Activated T-cell treated with anti-CD3 and anti-CD28 coated beads for 4 hours (primary cell): ENCODE data around the gene VWA1.
"Not testable (repeated sequence)": the region's sequence is repeated elsewhere in the genome, so short reads cannot be mapped to it uniquely, and the experiment has no call there.

Source experiments
- DNase-seq: peaks from one replicate; pipeline ENCODE4 v3.0.0-alpha.2; 2020

VWA1 gene, protein sequence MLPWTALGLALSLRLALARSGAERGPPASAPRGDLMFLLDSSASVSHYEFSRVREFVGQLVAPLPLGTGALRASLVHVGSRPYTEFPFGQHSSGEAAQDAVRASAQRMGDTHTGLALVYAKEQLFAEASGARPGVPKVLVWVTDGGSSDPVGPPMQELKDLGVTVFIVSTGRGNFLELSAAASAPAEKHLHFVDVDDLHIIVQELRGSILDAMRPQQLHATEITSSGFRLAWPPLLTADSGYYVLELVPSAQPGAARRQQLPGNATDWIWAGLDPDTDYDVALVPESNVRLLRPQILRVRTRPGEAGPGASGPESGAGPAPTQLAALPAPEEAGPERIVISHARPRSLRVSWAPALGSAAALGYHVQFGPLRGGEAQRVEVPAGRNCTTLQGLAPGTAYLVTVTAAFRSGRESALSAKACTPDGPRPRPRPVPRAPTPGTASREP

DNA sequence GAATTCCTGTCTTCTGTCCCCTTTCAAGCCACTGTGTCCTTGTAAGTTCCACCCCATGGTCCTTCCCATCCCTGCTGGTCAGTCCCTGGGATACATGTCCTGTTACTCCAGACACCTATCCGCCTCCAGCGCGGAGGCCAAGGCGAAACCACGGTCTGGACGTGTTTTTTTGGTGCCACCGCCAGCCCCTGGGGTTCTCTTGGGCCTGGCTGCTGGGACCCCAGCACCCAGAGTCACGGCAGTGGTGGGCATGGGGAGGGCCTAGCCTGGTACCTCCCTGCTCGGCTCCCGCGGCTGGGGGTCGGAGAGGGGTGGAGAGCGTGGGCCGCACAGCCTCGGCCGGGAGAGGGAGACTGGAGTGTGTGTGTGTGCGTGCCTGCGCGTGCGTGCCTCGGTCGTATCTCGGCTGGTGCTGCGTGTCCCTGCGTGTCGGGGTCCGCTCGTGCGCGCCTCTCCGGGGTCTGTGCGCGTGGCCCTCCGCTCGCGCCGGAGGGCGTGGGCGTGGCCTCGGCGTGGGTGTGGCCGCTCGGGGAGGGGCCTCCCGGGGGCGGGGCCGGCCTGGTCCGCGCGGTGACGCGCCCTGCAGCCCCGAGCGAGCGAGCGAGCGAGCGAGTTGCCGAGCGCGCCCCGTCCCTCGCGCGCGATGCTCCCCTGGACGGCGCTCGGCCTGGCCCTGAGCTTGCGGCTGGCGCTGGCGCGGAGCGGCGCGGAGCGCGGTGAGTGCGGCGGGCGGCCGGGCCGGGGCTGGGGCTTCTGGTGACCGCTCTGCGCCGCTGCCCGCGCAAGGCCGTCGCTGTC is at the start of gene VWA1:
Gene VWA1, plus strand, starts transcription at position 585 of the 798 bp plus-strand sequence. Its CDS starts 59 bp downstream, at position 644.
- peak; percentile 50 for DNase-seq

DNA sequence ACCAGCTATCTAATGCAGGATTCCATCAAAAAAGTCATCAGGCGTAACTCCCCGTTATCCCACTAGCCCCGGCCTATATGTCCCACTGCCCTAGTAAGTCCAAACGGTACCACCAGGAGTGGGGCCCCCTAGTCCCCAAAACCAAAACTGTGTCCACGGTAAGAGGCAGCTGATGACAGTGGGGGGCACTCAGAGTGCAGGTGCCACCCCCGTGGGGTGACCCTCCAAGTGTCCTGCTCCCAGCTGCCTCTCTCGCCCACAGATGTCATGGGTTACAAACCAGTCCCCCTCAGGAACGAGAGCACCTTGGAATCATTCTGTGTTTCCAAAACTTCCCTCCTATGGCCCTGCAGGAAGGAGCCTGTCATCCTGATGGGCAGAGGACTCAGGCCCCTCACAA is 49.6 kb upstream of the VWA1 start:
- DNase-seq = no peak

DNA sequence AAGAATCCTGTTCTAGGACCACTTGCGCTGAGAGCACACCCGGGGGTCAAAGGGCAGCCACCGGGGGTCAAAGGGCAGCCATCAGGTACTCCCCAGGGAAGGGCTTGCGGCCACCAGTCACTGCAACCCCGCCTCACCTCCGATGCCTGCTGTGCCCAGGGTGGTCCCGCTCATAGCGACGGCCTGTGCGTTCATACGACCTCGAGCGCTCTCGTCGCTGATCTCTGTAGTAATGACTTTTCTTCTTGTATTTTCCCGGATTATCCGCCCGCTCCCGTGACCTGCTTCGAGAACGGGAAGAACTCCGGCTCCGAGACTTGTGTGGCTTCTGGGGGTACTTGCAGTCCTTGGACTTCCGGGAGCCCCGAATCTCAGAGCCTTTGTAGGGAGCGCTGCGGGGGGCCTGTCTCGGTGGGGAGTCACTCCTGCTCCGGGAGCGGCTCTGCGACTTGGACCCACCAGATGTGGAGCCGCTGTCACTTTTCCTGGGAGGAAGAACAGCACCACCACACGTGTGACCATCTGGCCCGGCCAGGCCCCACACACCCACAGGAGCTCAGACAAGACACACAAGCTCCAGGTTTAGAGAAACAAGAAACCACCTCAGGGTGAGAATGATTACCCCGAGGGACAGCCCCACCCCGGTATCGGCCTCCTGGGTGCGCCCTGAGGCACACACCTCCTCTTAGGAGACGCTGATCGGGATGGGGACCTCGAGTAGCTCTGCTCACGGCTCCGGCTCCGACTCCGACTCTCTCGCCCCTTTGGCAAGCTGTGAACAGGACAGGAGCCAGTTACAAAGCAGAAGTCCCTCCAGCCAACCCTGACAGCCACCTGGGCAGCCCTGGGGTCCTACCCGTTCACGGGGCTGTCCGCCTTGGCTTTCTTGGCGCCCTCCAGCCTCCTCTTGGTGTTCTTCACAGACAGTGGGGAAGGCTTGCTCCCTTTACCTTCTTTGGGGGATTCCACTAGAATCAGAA is 48.1 kb upstream of the VWA1 start:
- DNase-seq = no peak

DNA sequence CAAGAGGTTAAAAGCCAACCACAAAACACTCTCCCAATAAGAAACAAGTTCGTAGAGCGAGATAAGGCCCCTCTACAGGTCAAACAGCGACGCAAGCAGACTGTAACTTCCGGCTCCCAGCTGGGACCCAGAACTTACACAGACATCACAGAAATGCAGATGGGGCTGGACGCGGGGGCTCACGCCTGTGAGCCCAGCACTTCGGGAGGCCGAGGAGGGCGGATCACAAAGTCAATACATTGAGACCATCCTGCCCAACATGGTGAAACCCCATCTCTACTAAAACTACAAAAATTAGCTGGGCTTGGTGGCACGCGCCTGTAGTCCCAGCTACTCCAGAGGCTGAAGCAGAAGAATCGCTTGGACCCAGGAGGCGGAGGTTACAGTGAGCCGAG is 47.4 kb upstream of the VWA1 start:
- DNase-seq = no peak

DNA sequence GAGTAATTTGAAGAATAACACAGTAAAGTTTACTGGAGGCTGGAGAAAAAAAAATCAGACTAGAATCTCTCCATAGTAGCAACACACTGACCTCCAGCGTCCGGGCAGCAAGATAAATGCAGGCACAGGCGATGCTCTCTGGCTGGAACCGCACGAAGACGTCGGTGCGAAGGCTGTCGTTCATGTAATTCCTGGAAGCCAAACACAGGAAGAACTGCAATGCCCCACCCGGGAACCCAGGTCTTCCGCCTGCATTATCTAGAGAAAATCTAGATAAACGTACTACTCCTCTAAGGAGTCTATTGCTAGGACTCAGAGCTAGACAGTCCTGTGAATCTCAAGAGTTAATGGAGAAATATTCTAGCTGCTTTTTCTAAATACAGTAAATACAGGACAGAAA is 44.8 kb upstream of the VWA1 start:
- DNase-seq = no peak

DNA sequence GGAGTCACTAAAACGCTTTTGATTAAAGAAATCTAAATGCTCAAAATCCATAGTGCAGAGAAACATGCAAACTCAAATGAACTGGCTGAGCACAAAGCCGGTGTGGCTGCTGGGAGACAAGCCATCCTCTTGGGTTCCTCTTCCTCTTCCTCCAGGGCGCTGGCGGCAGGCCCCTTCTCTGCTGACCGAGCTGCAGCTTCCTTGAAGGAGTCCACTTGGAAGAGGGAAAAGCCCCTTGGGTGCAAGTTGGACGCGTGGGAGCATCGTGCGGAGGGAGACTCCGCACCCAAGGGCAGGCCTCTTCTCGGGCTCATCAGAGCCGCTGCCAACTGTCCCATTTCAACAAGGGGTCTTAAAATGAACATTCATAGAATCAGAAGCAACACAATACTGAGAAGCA is 44.3 kb upstream of the VWA1 start:
- no peak for DNase-seq

DNA sequence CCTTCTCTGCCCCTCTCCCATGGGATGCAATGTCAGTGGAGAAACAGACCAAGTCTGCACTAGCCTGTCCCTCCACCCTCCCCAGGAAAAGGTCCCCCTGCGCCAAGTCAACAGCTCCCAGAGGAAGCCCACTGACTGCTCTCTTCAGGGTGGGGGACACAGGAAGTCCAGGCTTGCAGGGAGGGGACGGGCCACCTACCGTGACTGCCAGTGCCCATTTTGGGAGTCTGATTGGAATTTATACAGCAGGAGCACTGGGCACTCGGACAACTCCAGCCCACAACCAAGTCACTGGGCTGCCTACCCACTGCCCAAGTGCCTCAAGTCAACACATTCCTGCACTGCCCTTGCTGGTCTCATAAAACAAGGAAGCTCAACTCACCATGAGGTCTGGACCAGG is 42.5 kb upstream of the VWA1 start:
- no peak for DNase-seq

DNA sequence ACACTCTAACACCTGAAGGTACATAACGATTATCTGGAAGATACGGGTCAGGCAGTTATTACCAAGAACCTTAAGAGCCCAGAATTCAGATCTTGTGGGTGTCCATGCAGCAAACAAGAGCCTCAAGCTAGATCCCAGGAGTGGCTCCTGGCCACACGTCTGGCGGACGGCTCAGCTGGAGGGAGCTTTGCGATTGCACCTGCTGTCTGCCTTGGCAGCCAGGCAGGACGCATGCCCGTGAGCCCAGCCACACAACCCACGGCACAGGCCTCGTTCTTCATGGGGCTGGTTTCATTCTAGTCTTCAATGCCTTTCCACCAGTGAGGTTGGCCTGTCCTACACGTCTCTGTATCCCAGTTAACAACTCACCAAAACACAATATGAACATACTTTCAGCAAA is 42.1 kb upstream of the VWA1 start:
- DNase-seq = no peak

DNA sequence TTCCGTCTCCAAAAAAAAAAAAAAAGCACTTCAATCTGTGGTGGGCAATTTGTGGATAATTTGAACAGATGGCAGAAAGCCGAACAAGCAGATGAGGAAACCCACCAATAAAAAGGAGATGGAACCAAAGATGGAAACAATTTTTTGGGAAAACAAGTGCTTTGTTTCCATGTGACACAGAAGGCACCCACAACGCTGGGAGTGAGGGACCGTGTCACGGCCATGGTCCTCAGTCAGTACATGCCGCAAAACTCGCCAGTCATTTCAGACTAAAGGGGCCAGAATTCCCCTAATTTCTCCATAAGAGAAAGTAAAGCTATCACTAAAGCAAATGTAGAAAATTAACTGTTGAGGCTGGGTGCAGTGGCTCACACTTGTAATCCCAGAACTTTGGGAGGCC is 41.4 kb upstream of the VWA1 start:
- no peak for DNase-seq

DNA sequence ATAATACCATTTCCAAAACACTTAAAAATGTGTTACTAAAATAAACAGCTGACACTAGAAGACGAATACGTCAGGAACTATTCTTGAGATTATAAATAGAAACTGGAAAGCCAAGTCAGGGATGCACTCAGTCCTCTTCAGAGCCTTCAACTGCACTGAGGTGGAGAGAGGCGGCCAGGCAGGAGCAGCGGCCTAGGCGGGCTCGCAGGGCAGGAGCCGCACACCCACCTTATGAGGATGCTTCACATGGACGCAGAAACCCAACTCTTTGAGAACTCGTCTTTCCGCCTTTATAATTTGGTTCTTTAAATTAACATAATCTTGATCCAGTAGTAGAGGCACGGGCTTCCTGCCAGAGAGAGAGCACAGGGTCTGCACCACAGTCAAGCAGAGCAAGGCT is 40.3 kb upstream of the VWA1 start:
- no peak for DNase-seq

DNA sequence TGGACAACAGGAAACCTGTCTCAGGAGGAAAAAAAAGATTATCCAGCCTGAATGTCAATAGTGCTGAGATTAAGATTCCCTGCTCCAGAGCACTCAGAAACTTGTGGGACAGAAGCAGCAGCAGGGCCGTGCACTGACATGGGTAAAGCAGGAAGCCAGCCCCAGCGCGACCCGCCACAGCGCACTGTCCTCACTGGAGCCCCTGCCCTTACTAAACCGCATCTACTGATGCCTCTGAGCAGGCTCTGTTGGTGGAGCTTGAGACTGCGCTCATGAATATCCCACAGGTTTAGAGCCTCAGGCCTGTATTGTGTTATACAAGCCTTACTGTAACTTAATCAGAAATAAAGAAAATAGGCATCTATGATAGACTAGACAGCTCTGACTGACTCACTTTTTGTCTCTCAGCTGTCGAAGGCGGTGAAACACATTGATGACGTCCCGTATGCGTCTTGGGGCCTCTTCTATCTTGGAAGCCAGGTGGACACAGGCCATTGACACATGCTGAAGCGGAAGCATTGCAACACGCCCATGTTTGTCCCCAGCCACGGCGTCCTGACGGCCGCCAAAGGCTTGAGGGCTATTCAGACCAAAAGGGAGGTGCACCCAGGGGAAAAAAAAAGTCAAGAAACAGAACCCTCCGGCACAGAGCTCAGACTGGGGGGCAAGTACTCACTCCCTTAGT is 37.5 kb upstream of the VWA1 start:
- no peak for DNase-seq

DNA sequence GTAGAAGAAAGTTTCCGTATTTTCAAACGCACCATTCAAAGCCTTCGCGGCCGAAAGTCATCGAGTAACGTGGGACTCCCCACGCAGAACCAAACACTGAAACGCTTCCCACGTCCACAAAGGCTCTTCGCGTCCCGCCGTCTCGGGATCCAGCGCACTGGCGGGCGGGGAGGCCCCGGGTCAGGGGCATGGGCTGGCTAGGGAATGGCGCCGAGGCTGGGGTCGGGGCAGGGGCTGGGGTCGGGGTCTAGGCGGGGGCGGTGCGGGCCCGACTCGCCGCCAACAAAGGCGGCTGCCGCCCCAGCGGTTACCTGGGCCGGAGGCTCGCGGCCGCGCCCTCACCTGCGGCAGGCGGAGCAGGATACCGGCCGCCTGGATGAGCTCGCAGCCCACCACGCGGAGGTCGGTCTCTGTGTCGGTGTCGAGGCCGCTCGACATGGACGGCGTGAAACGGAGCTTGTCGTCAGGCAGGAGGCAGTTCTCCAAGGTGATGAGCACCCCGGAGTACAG is 36.8 kb upstream of the VWA1 start:
- no peak for DNase-seq

DNA sequence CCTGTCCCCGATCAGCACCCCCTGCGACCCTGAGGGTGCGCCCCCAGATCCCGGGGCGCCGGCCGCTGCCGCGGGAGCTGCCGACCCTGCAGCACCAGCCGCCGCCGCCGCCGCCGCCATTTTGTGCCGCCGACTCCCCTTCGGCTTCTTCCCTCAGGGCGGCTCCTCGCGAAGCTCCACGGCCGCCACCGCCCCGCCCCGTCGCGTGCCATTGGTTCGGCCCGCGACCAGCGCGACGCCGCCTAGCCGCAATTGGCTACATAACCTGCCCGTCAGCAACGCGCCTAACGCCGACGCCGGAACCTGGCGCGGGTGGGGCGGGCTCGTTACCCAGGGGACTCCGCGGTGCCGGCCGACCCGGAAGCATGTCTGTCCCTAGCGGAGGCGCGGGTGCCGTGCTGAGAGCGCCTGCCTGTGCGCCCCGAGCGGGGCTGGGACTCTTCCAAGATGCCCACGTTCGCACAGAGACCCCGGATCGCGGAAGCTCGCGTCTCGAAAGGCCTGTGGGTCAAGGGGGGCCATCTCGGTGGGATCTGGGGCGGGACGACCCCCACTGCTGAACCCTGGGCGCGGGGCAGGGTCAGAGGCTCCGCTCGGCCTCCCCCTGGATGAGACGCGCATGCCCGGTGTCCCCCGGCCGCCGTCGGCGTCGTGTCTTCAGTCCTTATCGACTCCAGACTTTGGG is 36.2 kb upstream of the VWA1 start, which contains the start of gene CCNL2:
Gene CCNL2, minus strand, starts transcription at position 149 of the 685 bp plus-strand sequence. Its CDS starts 29 bp downstream, at position 120.
- peak; percentile 98 for DNase-seq

DNA sequence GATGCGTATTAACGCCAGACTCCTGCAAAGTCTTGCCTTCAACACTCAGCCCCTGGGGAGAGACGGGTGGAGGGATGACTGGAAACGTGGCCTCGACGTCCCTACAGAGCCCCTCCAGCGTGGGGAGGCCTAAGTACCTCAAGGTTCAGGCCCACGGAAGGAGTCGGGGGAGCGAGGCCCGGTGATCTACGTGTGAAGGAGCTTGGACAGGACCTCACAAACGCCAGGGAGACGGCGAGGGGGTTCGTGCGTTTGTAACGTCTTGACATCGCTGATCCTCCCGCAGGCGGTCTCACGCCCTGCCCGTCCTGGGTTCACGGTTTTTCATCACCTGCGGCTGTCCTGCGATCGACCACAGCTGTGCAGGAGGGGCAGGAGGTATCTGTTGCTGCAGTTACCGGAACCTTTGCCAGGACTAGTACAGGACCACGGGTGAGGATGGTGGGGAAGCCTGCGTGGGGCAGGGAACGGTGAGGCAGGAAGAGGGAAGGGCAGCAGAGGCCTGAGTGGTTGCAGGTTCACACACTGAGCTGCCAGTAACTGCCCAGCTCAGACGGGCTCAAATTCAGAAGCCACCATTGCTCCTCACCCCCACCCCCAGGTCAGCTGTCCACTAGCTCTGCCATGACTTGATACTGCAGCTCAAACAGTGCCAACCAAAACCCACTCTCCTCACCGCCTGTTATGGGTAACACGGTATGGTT is 35.5 kb upstream of the VWA1 start:
- no peak for DNase-seq

DNA sequence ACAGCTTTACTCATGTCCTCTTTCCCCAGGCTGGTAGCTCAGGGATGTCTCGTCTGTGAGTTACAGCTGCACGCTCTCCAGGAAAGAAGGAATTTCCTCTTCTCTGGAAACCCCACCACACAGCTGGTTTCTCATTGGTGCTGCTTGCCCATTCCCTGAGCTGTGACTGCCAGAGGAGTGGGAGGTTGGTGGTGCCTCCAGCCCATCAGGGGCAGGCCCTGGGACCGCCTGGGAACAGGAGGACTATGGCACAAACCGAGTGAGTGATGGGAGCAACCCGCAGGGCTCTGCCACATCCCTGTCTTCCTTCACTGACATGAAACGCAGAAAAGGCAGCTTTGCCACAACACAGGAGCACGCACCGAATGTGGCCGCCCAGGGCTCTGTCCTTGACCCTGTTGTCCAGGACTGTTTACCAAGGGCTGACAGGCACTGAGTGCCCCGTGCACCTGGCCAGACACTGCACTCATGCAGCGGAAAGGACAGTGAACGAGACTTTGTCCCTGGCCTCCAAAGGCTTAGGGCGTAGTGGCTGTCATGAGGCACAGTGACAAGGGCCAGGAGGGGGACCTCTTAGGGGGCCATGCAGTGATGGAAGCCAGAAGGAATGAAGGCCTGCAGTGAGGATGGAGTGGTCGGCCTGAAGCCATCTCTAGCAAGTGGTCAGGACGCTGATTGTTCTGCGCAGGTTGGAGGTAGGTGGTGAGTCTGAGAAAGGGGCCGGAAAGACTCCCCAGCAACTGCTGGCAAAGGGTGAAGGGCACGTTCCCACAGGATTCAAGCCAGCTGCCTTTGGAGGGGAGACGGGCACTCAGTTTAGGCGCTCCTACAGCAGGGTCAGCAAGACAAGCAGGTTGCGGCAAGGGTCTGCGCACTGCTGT is 34.7 kb upstream of the VWA1 start:
- DNase-seq = no peak

DNA sequence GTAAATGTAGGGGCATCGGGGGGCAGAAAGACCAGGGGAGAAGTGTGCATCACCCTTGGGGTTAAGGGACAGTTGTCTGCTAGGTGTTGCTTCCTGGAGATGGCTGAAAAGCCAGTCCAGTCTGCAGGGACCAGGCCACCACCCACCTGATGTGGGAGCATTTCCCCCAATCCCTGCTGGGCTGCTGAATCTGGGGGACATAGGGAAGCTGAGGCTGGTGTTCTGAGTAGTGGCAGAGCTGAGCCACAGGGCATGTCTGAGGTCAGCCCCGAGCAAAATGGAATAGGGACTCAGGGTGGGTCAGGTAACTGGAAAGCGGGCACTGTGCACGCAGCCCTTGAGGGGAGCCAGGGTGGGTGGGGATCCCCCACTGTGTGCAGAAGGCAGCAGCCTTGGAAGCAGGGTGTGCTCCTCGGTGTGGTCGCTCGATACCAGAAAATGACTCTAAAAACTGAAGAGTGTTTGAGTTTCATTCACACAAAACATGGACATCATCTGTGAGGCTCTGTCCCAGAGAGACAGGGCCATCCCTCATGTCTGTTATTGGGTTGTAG is 34.0 kb upstream of the VWA1 start:
- DNase-seq = no peak

DNA sequence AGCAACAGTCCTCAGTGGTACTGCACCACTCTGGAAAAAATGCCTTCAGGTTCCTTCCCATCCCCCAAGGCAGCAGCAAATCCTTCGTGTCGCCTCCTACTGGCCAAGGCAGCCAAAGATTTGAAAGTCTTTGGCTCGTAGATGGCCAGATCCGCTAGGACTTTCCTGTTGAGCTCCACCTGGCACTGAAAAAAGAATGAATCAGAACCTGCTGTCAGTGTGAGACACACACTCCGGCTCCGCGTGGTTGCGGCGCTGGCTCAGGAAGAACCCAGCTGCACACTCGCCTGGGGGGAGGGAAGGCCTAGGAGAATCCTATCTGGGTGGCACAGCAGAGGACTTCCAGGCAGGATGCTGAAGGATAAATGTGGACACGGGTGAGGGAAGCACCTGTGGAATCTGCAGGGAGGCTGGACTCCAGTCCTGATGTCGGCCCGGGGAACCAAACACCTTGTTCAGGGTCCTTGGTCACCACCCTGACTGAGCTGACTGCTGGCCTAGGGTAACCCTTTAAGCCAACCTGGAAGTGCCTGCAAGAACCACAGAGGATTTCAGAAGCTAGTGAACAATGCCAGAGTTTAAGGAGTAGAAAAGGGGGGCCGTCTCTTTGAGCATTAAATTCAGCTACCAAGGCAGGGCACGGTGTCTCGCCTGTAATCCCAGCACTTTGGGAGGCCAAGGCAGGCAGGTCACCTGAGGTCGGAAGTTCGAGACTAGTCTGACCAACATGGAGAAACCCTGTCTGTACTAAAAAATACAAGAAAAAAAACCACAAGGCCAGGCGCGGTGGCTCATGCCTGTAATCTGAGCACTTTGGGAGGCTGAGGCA is 33.2 kb upstream of the VWA1 start:
- no peak for DNase-seq

DNA sequence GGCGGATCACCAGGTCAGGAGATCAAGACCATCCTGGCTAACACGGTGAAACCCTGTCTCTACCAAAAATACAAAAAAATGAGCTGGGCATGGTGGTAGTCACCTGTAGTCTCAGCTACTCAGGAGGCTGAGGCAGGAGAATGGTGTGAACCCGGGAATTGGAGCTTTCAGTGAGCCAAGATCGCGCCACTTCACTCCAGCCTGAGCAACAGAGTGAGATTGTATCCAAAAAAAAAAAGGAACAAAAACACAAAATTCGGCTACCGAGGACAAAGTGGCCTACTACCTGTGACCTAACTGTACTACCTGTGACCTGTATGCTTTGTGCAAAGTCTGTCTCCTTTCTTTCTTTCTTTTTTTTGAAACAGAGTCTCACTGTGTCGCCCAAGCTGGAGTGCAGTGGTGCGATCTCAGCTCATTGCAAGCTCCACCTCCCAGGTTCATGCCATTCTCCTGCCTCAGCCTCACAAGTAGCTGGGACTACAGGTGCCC is 32.5 kb upstream of the VWA1 start:
- not testable (repeated sequence) for DNase-seq
